ENCODE data around the gene ABCG2. TPM values are rescaled to one million over a fixed set of nuclear protein-coding genes. Genes with fewer than 3 reads are reported as not detected.
"Not testable (repeated sequence)": the region's sequence is repeated elsewhere in the genome, so short reads cannot be mapped to it uniquely, and the experiment has no call there.

ABCG2 gene
- total RNA-seq, 2 experiments from 2014 or later: 1.8 to 4.4 TPM

DNA sequence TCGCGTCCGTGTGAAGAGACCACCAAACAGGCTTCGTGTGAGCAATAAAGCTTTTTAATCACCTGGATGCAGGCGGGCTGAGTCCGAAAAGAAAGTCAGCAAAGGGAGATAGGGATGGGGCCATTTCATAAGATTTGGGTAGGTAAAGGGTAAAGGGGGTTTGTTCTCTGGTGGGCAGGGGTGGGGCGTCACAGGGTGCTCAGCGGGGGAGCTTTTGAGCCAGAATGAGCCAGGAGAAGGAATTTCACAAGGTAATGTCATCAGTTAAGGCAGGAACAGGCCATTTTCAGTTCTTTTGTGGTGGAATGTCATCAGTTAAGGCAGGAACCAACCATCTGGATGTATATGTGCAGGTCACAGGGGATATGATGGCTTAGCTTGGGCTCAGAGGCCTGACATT lies 6.1 kb downstream of the ABCG2 start:
- ATAC-seq; H3K36me3 Mint-ChIP-seq; H3K4me3 Mint-ChIP-seq; H3K9me3 Mint-ChIP-seq (ENCODE audit: low read depth); H3K4me1 Mint-ChIP-seq; H3K27ac Mint-ChIP-seq; CTCF ChIA-PET; DNase-seq: not testable (repeated sequence)
- peaks cover 19% of the 10 kb centered on the region for H3K27me3 Mint-ChIP-seq

DNA sequence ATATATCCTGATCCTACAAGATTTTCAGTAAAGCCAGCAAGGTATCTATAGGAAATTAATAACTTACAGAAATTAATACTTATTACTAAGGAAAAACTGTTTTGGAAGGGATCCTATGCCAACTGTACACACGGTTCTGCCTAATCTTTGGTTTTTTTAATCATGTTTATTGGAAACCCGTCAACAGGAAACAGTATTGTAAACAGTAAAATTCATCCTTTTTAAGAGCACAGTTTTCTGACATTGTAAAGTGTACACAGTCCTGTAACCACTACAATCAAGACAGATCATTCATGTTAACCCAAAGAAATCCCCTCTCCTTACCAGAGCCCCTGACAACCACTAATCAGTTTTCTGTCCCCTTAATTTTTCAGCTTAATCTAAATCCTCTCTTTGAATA lies 9.9 kb downstream of the ABCG2 start:
- no peaks in the 10 kb centered on the region for H3K4me1 Mint-ChIP-seq
- no peaks in the 10 kb centered on the region for H3K36me3 Mint-ChIP-seq
- no peak for DNase-seq
- no peak for ATAC-seq
- H3K4me3 Mint-ChIP-seq: no peak overlapping the region
- H3K27me3 Mint-ChIP-seq: peaks cover 11% of the 10 kb centered on the region
- no peak overlapping the region for H3K27ac Mint-ChIP-seq
- CTCF ChIA-PET: no interaction called here
- H3K9me3 Mint-ChIP-seq (ENCODE audit: low read depth): no peaks in the 10 kb centered on the region

GRCh38 chr4:88147799-88148217 lies 10.6 kb downstream of the ABCG2 start:
- Mint-ChIP-seq H3K27ac (no peak overlapping the region), H3K4me1 (no peaks in the 10 kb centered on the region), H3K9me3 (ENCODE audit: low read depth) (no peaks in the 10 kb centered on the region), H3K27me3 (peaks cover 11% of the 10 kb centered on the region), H3K36me3 (no peaks in the 10 kb centered on the region), H3K4me3 (no peak overlapping the region)
- no peak for DNase-seq
- CTCF ChIA-PET: no interaction called here
- ATAC-seq: no peak

DNA sequence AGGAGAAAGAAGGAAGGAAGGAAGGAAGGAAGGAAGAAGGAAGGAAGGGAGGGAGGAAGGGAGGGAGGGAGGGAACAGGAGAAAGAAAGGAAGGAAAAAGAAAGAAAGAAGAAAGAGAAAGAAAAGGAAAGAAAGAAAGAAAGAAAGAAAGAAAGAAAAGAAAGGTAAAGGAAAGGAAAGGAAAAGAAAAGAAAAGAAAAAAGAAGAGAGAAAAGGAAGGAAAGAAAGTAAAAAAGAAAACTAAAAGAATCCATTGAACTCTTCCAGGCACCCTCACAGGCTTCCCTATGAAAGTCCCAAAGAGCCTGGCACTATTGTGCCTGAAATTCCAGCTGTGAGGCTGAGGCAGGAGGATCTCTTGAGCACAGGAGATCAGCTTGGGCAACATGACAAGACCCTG lies 11.5 kb downstream of the ABCG2 start:
- ATAC-seq (no peak), DNase-seq (no peak)
- Mint-ChIP-seq H3K9me3 (ENCODE audit: low read depth) (no peaks in the 10 kb centered on the region), H3K4me3 (no peak overlapping the region), H3K36me3 (no peaks in the 10 kb centered on the region), H3K4me1 (no peaks in the 10 kb centered on the region), H3K27me3 (peaks cover 13% of the 10 kb centered on the region), H3K27ac (no peak overlapping the region)
- CTCF ChIA-PET: no interaction called here

DNA sequence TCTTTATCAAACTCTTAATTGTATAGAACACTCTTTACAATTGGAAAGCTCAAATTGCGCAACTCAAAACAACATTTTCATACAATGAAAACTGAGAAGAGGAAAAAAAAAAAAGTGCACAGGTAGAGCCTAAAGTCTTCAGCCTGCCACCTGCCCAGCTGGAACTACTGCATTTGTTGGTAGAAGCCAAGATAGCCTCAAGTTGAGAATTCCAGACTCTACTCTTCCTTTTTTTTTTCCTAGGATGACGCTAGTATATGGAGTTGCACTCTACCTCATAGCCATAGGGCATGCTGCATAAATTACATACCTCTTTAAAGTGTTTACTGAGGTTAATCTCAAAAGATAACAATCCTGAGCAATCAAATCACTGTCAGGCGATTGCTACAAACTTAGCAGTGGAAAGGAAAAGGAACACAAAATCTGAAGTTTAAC lies 13.6 kb downstream of the ABCG2 start:
- peaks cover 19% of the 10 kb centered on the region for H3K27me3 Mint-ChIP-seq
- no peak for ATAC-seq

DNA sequence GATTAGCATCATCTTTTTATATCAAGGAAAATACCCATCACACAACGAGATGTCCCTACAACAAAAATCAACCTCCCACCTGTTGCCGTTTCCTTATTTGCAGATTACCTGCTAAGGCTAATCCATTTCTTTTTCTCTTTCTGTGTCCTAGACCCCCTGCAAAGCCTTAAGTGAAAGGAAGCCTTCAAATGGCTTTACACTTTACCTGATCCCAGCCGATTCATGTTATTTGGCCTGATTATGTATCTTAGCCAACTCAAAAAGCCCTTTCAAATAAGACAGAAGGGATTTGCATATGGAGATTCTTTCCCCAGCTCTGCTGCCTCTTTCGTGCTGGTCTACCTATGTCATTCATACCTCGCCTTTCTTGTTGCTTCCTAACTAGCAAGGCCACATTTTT lies 14.4 kb downstream of the ABCG2 start:
- no peaks in the 10 kb centered on the region for H3K36me3 Mint-ChIP-seq
- no peaks in the 10 kb centered on the region for H3K9me3 Mint-ChIP-seq (ENCODE audit: low read depth)
- CTCF ChIA-PET: no interaction called here
- no peak for DNase-seq
- H3K4me1 Mint-ChIP-seq: no peaks in the 10 kb centered on the region
- no peak for ATAC-seq
- peaks cover 19% of the 10 kb centered on the region for H3K27me3 Mint-ChIP-seq
- no peak overlapping the region for H3K4me3 Mint-ChIP-seq
- H3K27ac Mint-ChIP-seq: no peak overlapping the region

More for the DNA sequence above, 13.6 kb downstream of the ABCG2 start:
- H3K36me3 Mint-ChIP-seq: no peaks in the 10 kb centered on the region
- no peaks in the 10 kb centered on the region for H3K9me3 Mint-ChIP-seq (ENCODE audit: low read depth)
- H3K4me3 Mint-ChIP-seq: no peak overlapping the region
- no peak for DNase-seq
- H3K4me1 Mint-ChIP-seq: no peaks in the 10 kb centered on the region
- no peak overlapping the region for H3K27ac Mint-ChIP-seq
- CTCF ChIA-PET: no interaction called here

DNA sequence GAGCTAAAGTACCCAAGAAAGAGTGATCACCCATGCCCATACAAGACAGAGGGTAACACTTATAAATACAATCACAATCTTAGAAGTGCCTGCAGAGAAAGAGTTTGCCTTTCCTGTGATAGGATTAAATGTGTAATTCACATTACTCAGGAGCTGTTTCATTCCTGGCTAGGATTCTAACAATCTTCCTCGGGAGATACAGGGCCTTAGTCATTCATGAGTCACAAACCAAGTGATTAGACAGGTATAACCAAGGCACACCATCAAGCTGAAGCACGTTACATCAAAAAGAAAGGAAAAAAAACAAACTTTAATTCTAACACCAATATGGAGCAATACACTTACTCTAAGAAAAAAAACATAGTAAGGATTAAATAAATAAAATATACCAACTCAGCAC lies 14.9 kb downstream of the ABCG2 start:
- Mint-ChIP-seq H3K4me3 (no peak overlapping the region), H3K4me1 (no peaks in the 10 kb centered on the region), H3K9me3 (ENCODE audit: low read depth) (no peaks in the 10 kb centered on the region), H3K27ac (no peak overlapping the region), H3K36me3 (no peaks in the 10 kb centered on the region), H3K27me3 (peaks cover 19% of the 10 kb centered on the region)
- CTCF ChIA-PET: no interaction called here
- DNase-seq (no peak), ATAC-seq (no peak)

DNA sequence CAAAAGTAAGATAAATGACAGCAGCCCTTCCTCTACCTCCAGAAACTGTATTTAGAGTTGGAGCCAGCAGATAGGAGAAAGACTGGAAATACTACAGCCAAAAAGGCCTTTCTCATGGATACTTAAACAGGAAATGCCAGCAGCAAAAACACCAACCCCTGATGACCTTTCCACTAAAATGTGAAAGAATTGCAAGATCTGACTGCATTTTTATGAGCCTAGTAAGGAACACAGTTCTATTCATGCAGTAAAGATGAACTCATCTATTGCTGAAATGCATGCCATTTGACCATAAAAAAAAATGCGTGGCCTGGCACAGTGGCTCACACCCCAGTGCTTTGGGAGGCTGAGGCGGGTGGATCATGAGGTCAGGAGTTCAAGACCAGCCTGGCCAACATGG lies 19.9 kb downstream of the ABCG2 start:
- Mint-ChIP-seq H3K27ac (no peak overlapping the region), H3K4me1 (no peaks in the 10 kb centered on the region), H3K36me3 (no peaks in the 10 kb centered on the region), H3K27me3 (peaks cover 12% of the 10 kb centered on the region), H3K9me3 (ENCODE audit: low read depth) (no peaks in the 10 kb centered on the region), H3K4me3 (no peak overlapping the region)
- ATAC-seq (no peak), DNase-seq (no peak)
- CTCF ChIA-PET: no interaction called here

DNA sequence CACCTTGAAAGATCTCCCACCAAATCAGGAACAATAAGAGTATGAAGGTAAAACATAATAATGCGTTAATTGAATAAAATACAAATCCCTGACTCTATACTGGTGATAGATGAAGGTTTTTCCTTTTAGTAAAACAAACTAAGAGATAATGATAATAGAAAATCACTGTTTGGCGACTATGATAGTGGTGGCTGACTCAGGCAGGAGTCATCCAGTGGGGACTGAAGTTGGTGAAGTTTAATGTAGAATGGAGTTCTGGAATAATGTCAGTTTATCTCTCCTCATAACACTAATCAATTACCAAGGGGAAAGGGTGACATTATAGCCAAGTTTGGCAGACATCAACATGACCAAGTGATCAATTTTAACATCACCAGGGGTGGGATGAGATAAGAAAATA lies 21.3 kb downstream of the ABCG2 start:
- Mint-ChIP-seq H3K4me1 (no peaks in the 10 kb centered on the region), H3K27me3 (peaks cover 14% of the 10 kb centered on the region), H3K9me3 (ENCODE audit: low read depth) (no peaks in the 10 kb centered on the region), H3K27ac (no peak overlapping the region), H3K36me3 (no peaks in the 10 kb centered on the region), H3K4me3 (no peak overlapping the region)
- no peak for ATAC-seq
- CTCF ChIA-PET: no interaction called here
- no peak for DNase-seq

- CTCF ChIA-PET: no interaction called here
- Mint-ChIP-seq H3K36me3 (no peaks in the 10 kb centered on the region), H3K27me3 (peaks cover 9% of the 10 kb centered on the region), H3K4me3 (no peak overlapping the region), H3K4me1 (no peaks in the 10 kb centered on the region), H3K9me3 (ENCODE audit: low read depth) (no peaks in the 10 kb centered on the region), H3K27ac (no peak overlapping the region)
- ATAC-seq (no peak), DNase-seq (no peak)
Measured at GRCh38 chr4:88136249-88136648, 22.2 kb downstream of the ABCG2 start.

DNA sequence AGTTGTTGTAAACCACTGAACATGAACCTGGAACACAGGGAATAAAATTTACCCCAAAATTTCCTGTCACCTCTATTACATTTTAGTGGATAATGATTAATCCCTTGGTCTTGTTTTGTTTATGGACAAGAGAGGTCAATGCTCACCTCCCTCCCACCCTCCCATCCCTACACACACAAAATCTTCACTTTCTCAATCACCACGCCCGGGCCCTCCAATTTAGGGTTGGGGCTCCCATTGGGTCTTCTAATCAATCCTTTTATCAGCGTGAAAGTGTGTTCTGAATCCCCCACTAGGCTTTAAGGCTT lies 23.1 kb downstream of the ABCG2 start:
- H3K9me3 Mint-ChIP-seq (ENCODE audit: low read depth): no peaks in the 10 kb centered on the region
- no peak overlapping the region for H3K27ac Mint-ChIP-seq
- ATAC-seq (no peak), DNase-seq (no peak)
- CTCF ChIA-PET: no interaction called here
- H3K4me1 Mint-ChIP-seq: no peaks in the 10 kb centered on the region
- no peaks in the 10 kb centered on the region for H3K36me3 Mint-ChIP-seq
- no peak overlapping the region for H3K4me3 Mint-ChIP-seq
- H3K27me3 Mint-ChIP-seq: peaks cover 6% of the 10 kb centered on the region

GRCh38 chr4:88134536-88135355 lies 23.7 kb downstream of the ABCG2 start:
- ATAC-seq: no peak
- Mint-ChIP-seq H3K36me3 (no peaks in the 10 kb centered on the region), H3K27ac (no peak overlapping the region), H3K27me3 (peaks cover 7% of the 10 kb centered on the region), H3K4me3 (no peak overlapping the region), H3K4me1 (no peaks in the 10 kb centered on the region), H3K9me3 (ENCODE audit: low read depth) (no peaks in the 10 kb centered on the region)
- DNase-seq: no peak
- CTCF ChIA-PET: no interaction called here

- H3K27me3 Mint-ChIP-seq: peaks cover 8% of the 10 kb centered on the region
- H3K4me1 Mint-ChIP-seq: no peaks in the 10 kb centered on the region
- H3K36me3 Mint-ChIP-seq: no peaks in the 10 kb centered on the region
- H3K9me3 Mint-ChIP-seq (ENCODE audit: low read depth): no peaks in the 10 kb centered on the region
- no peak overlapping the region for H3K4me3 Mint-ChIP-seq
- DNase-seq: no peak
- no peak for ATAC-seq
- H3K27ac Mint-ChIP-seq: no peak overlapping the region
- CTCF ChIA-PET: no interaction called here
Measured at GRCh38 chr4:88134111-88134510, 24.3 kb downstream of the ABCG2 start.

DNA sequence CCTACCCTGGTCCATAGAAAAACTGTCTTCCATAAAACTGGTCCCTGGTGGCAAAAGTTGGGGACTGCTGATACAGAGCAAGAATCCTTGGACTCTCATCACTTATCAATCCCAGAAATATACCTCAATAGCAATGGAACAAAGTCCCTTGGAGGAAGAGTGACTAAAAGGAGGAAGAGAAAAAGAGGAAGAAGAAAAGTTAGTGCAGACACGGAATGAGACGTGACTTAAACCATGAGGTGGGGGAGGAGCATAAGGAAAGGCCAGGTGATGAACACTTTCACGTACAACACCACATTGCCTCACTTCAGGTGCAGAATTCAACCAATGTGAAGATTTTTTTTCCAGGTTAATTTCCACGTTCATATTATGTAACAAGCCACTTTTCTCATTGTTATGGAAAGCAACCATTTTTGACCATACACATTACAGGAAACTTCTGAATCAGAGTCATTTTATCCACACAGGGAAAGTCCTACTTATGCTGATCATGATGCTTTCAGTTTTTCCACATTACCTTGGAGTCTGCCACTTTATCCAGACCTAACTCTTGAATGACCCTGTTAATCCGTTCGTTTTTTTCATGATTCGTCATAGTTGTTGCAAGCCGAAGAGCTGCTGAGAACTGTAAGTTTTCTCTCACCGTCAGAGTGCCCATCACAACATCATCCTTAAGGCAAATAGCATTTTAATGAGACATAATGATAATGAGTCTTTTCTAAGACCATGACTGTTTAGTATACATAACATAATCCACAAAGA lies 27.7 kb downstream of the ABCG2 start:
- peaks cover 4% of the 10 kb centered on the region for H3K27me3 Mint-ChIP-seq
- no peak for ATAC-seq
- CTCF ChIA-PET: no interaction called here
- no peak overlapping the region for H3K27ac Mint-ChIP-seq
- H3K9me3 Mint-ChIP-seq (ENCODE audit: low read depth): no peaks in the 10 kb centered on the region
- no peak overlapping the region for H3K4me3 Mint-ChIP-seq
- no peak for DNase-seq
- H3K36me3 Mint-ChIP-seq: no peaks in the 10 kb centered on the region
- H3K4me1 Mint-ChIP-seq: no peaks in the 10 kb centered on the region
